AG04449 (cell line): Measurements from ENCODE around the gene TMEM266.

ENCODE experiments used
- CTCF ChIA-PET: fragments of 350-600 bp; formaldehyde crosslinking; extraction: SDS; loops from one replicate; lab custom pipeline; 2021; ENCODE audit warnings: antibody characterized with exemption; lab: Yijun Ruan, JAX
- POLR2A ChIA-PET: fragments of 400-600, 350-600 bp; formaldehyde crosslinking; extraction: SDS; loops from one replicate; lab custom pipeline; 2020; ENCODE audit warnings: antibody characterized with exemption, inconsistent platforms; lab: Yijun Ruan, JAX
- DNase-seq: peaks from one replicate; pipeline ENCODE4 v3.0.0-alpha.2; 2010; ENCODE audit warnings: low read depth, low spot score
- H3K4me3 ChIP-seq: 2 replicates; pipeline ENCODE4 v1.5.1; 2011; ENCODE audit warnings: low read depth, mild to moderate bottlenecking, control low read depth, low read length
- TF ChIP-seq, protein P1 (sequence below): IDR thresholded peaks from one replicate; pipeline ENCODE4 v1.5.1; 2011; ENCODE audit warnings: mild to moderate bottlenecking, moderate library complexity, low read length, control low read depth, inconsistent platforms; ENCODE audit not compliant: insufficient read depth; ENCODE audit errors: missing control alignments

TMEM266 gene

DNA sequence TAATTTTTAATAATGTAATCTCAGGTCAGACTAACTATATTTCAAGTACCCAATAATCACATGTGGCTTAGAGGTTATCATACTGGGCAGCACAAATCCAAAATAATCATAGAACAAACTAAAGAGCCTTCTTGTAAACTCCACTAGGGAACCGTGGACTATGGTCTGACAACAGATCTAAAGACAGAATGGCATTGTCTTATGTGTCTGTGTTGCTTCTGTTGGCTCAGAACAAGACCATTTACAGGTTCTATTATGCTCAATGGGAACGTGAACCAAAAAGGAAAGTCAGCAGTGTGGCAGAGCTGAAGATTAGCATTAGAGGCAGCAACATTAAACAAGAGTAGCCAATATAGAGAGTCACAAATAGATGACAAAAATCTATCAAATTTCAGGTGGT is 176.6 kb downstream of the TMEM266 start:
- POLR2A ChIA-PET = no interaction called here

GRCh38 chr15:76239786-76240185 is 180.0 kb downstream of the TMEM266 start:
- ChIA-PET POLR2A (no interaction called here), CTCF (interaction anchor here (0.9 to 1.5 kb wide), 3 partner anchors 10 to 646 kb away, joined by 3 to 5 read pairs (median 3); no protein-coding TSS in a partner anchor)
- DNase-seq = no peak
- H3K4me3 ChIP-seq = no peak overlapping the region
- TF ChIP-seq, protein P1, sequence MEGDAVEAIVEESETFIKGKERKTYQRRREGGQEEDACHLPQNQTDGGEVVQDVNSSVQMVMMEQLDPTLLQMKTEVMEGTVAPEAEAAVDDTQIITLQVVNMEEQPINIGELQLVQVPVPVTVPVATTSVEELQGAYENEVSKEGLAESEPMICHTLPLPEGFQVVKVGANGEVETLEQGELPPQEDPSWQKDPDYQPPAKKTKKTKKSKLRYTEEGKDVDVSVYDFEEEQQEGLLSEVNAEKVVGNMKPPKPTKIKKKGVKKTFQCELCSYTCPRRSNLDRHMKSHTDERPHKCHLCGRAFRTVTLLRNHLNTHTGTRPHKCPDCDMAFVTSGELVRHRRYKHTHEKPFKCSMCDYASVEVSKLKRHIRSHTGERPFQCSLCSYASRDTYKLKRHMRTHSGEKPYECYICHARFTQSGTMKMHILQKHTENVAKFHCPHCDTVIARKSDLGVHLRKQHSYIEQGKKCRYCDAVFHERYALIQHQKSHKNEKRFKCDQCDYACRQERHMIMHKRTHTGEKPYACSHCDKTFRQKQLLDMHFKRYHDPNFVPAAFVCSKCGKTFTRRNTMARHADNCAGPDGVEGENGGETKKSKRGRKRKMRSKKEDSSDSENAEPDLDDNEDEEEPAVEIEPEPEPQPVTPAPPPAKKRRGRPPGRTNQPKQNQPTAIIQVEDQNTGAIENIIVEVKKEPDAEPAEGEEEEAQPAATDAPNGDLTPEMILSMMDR = no peak

More for the DNA sequence above, 176.6 kb downstream of the TMEM266 start:
- H3K4me3 ChIP-seq = no peak overlapping the region
- CTCF ChIA-PET = interaction anchor here (0.9 to 5.0 kb wide), 18 partner anchors 8 to 631 kb away, joined by 3 to 56 read pairs (median 5); no protein-coding TSS in a partner anchor
- no peak for DNase-seq
- TF ChIP-seq, protein P1 = no peak

GRCh38 chr15:76245072-76245610 is 185.4 kb downstream of the TMEM266 start:
- ChIA-PET POLR2A (no interaction called here), CTCF (interaction anchor here (0.9 to 1.4 kb wide), 3 partner anchors 10 to 14 kb away, joined by 3 to 6 read pairs (median 4); no protein-coding TSS in a partner anchor)
- TF ChIP-seq, protein P1 = no peak
- no peak overlapping the region for H3K4me3 ChIP-seq
- no peak for DNase-seq

- TF ChIP-seq, protein P1 = no peak
- ChIA-PET CTCF (interaction anchor here (2.0 kb wide), 1 partner anchor 16 kb away, joined by 11 read pairs; no protein-coding TSS in a partner anchor), POLR2A (no interaction called here)
- DNase-seq = no peak
- no peak overlapping the region for H3K4me3 ChIP-seq
Observed at GRCh38 chr15:76251717-76252116, 191.9 kb downstream of the TMEM266 start.

- CTCF ChIA-PET = interaction anchor here (0.8 kb wide), 1 partner anchor 16 kb away, joined by 3 read pairs; no protein-coding TSS in a partner anchor
- POLR2A ChIA-PET = no interaction called here
- DNase-seq = no peak
- H3K4me3 ChIP-seq = no peak overlapping the region
- TF ChIP-seq, protein P1 = no peak
Observed at GRCh38 chr15:76252249-76252648, 192.5 kb downstream of the TMEM266 start.

- DNase-seq = no peak
- no peak overlapping the region for H3K4me3 ChIP-seq
- TF ChIP-seq, protein P1 = no peak
- POLR2A ChIA-PET = interaction anchor here (0.6 kb wide), 1 partner anchor 39 kb away, joined by 3 read pairs; no protein-coding TSS in a partner anchor
- CTCF ChIA-PET = no interaction called here
Observed at GRCh38 chr15:76253691-76254473, 194.1 kb downstream of the TMEM266 start.
